Measurements from ENCODE around the gene CSF2.

GRCh38 chr5:132059043-132059695 is 14.4 kb upstream of the CSF2 start:
- TF ChIP-seq CTCF (IDR thresholded peaks at IDR 0.05 in 2 of 3, conservative IDR thresholded peaks at IDR 0.05 in 1 of 3; ENCODE audit: borderline replicate concordance in 1 of 3, insufficient read depth in 1 of 3, low read depth in 2 of 3, low read length in 2 of 3) (no peak), POLR2A (IDR thresholded peaks at IDR 0.05; ENCODE audit: borderline replicate concordance, extremely low read depth, insufficient read depth, insufficient read length) (no peak), EZH2phosphoT487 (IDR thresholded peaks at IDR 0.05; ENCODE audit: borderline replicate concordance) (no peak), POLR2AphosphoS5 (IDR thresholded peaks at IDR 0.05; ENCODE audit: low read depth, low read length) (no peak), SP1 (IDR thresholded peaks at IDR 0.05; ENCODE audit: low read depth) (no peak), REST (IDR thresholded peaks at IDR 0.05; ENCODE audit: low read depth) (no peak), ZBTB33 (IDR thresholded peaks at IDR 0.05; ENCODE audit: extremely low read depth, insufficient replicate concordance, low read length) (no peak), ATF3 (IDR thresholded peaks at IDR 0.05) (no peak), CEBPB (IDR thresholded peaks at IDR 0.05; ENCODE audit: low read depth) (no peak), CBX3 (IDR thresholded peaks at IDR 0.05; ENCODE audit: low read depth) (no peak), YY1 (IDR thresholded peaks at IDR 0.05; ENCODE audit: extremely low read depth, insufficient replicate concordance, low read depth, low read length) (no peak), SIN3A (IDR thresholded peaks at IDR 0.05; ENCODE audit: low read depth) (no peak), ZNF274 (IDR thresholded peaks at IDR 0.05; ENCODE audit: low read depth, low read length) (no peak)

All from HCT116 (cell line).